ENCODE data around the gene CCDC91.

The CCDC91 gene

GRCh38 chr12:28555748-28556147 lies 365.5 kb downstream of the CCDC91 start:
- TF ChIP-seq SIN3A (IDR thresholded peaks at IDR 0.05; ENCODE audit: borderline replicate concordance, insufficient read depth, low read length) (no peak), REST (IDR thresholded peaks at IDR 0.05; ENCODE audit: insufficient read depth in 1 of 2, low read depth in 2 of 2, low read length in 2 of 2) (no peak), POLR2AphosphoS5 (IDR thresholded peaks at IDR 0.05; ENCODE audit: low read depth, low read length) (no peak), FOXP2 (optimal IDR thresholded peaks at IDR 0.05; ENCODE audit: borderline replicate concordance, extremely low read depth, extremely low read length, insufficient read depth) (no peak)

DNA sequence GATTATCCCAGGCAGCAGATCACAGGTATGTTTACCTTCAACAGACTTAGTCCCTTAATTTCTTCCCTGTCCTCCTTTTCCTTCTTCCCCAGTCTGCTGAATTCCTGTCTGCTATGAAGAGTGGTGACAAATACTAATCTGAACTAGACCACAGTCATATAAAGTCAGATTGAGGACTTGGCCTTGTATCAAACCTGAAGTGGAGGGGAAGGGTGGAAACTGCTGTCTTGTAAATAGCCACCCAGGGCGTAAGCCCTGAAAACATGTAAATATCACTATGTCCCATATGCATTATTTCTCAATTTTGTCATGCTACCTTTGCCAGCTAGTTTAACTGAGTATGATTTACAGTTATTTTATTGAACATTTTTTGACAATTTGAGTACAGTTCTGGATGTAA lies 368.0 kb downstream of the CCDC91 start:
- TF ChIP-seq POLR2AphosphoS5 (IDR thresholded peaks at IDR 0.05; ENCODE audit: low read depth, low read length) (no peak), REST (IDR thresholded peaks at IDR 0.05; ENCODE audit: insufficient read depth in 1 of 2, low read depth in 2 of 2, low read length in 2 of 2) (no peak), SIN3A (IDR thresholded peaks at IDR 0.05; ENCODE audit: borderline replicate concordance, insufficient read depth, low read length) (no peak), FOXP2 (optimal IDR thresholded peaks at IDR 0.05; ENCODE audit: borderline replicate concordance, extremely low read depth, extremely low read length, insufficient read depth) (no peak), TAF1 (IDR thresholded peaks at IDR 0.05; ENCODE audit: borderline replicate concordance, insufficient read depth, low read length) (no peak)

GRCh38 chr12:28563286-28563685 lies 373.0 kb downstream of the CCDC91 start:
- TF ChIP-seq SIN3A (IDR thresholded peaks at IDR 0.05; ENCODE audit: borderline replicate concordance, insufficient read depth, low read length) (no peak), TAF1 (IDR thresholded peaks at IDR 0.05; ENCODE audit: borderline replicate concordance, insufficient read depth, low read length) (no peak), POLR2AphosphoS5 (IDR thresholded peaks at IDR 0.05; ENCODE audit: low read depth, low read length) (no peak), REST (IDR thresholded peaks at IDR 0.05; ENCODE audit: insufficient read depth in 1 of 2, low read depth in 2 of 2, low read length in 2 of 2) (no peak), FOXP2 (optimal IDR thresholded peaks at IDR 0.05; ENCODE audit: borderline replicate concordance, extremely low read depth, extremely low read length, insufficient read depth) (no peak)

DNA sequence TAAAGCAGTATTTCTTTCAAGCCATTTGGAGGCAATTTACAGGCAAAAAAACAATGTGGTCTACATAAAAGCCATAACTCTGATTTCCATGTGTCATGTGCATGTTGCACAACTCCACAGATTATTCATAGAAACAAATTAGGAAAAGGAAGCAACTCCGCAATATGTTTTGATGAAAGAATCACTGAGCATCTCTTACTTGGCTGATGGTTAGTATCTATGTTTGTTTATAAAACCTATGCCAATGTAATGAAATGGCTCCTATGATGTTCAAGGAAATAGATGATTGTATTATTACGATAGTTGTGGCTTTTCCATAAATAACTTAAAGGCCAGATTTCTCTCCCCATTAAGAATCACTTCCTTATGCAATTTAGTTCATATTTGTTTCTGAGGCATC lies 373.7 kb downstream of the CCDC91 start:
- TF ChIP-seq FOXP2 (optimal IDR thresholded peaks at IDR 0.05; ENCODE audit: borderline replicate concordance, extremely low read depth, extremely low read length, insufficient read depth) (no peak), TAF1 (IDR thresholded peaks at IDR 0.05; ENCODE audit: borderline replicate concordance, insufficient read depth, low read length) (no peak), SIN3A (IDR thresholded peaks at IDR 0.05; ENCODE audit: borderline replicate concordance, insufficient read depth, low read length) (no peak), POLR2AphosphoS5 (IDR thresholded peaks at IDR 0.05; ENCODE audit: low read depth, low read length) (no peak), REST (IDR thresholded peaks at IDR 0.05; ENCODE audit: insufficient read depth in 1 of 2, low read depth in 2 of 2, low read length in 2 of 2) (no peak)

- TF ChIP-seq TAF1 (IDR thresholded peaks at IDR 0.05; ENCODE audit: borderline replicate concordance, insufficient read depth, low read length) (no peak), POLR2AphosphoS5 (IDR thresholded peaks at IDR 0.05; ENCODE audit: low read depth, low read length) (no peak), REST (IDR thresholded peaks at IDR 0.05; ENCODE audit: insufficient read depth in 1 of 2, low read depth in 2 of 2, low read length in 2 of 2) (no peak), FOXP2 (optimal IDR thresholded peaks at IDR 0.05; ENCODE audit: borderline replicate concordance, extremely low read depth, extremely low read length, insufficient read depth) (no peak), SIN3A (IDR thresholded peaks at IDR 0.05; ENCODE audit: borderline replicate concordance, insufficient read depth, low read length) (no peak)
These were observed 377.9 kb downstream of the CCDC91 start for GRCh38 chr12:28568118-28568517.

Data from PFSK-1 (cell line).